DMS53 treated with DMSO at 0.1 percent for 48 hours (cell line): ENCODE measurements around the gene GRIN3B.
A peak's percentile ranks its signal among the peaks of the same experiment; 100 is the strongest.
"Not testable (repeated sequence)": the region's sequence is repeated elsewhere in the genome, so short reads cannot be mapped to it uniquely, and the experiment has no call there.

Source experiments
- DNase-seq: peaks from one replicate; lab custom pipeline; 2025; ENCODE audit not compliant: unreplicated experiment; lab: John Stamatoyannopoulos, UW

Gene GRIN3B

GRCh38 chr19:1018932-1019615 is 18.9 kb downstream of the GRIN3B start:
- DNase-seq, result no peak

DNA sequence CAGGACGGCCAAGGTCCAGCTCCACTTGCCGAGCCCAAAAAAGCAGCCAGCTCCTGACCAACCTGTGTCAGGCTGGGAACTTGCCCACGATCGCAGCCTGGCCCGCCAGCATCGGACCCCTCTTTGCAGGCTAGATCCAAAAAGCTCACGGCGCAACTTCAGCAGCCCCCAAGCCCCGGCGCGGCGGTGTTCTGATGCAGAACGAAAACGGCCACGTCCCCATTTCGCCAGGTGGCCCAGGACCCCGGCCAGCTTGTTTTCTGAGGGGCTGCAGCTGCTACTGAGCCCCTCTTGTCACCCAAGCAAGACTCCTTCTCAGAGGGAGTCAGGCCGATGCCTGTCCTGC is 19.4 kb downstream of the GRIN3B start:
- DNase-seq, result no peak

GRCh38 chr19:1019980-1020867 is 20.0 kb downstream of the GRIN3B start:
- DNase-seq, result no peak

DNA sequence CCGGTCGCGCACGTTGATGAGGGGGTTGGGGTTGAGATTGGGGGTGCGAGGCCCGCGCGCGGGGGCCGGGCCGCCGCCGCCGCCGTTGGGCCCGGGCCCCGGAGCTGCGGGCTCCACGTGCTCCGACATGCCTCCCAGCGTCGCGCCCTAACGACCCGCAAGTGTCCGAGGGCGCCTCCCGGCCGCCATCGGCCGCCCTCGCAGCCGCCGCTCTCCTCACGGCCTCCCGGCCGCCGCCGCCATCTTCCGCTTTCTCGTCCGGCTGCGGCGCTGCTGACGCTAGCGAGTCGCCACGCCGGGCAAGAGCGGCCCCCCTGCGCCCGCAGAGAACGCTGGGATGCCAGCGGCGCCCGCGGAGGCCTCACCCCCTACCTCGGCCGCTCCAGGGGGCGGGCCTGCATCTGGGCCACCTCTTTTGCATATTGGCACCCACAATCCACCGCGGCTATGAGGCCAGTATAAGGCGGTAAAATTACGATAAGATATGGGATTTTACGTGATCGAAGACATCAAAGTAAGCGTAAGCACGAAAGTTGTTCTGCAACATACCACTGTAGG is 20.7 kb downstream of the GRIN3B start, which contains the start of gene TMEM259:
TMEM259 (minus strand) TSS at position 256 of the 558 bp plus-strand sequence; CDS start at position 129, 127 bp downstream.
- DNase-seq, result peak; percentile 85

DNA sequence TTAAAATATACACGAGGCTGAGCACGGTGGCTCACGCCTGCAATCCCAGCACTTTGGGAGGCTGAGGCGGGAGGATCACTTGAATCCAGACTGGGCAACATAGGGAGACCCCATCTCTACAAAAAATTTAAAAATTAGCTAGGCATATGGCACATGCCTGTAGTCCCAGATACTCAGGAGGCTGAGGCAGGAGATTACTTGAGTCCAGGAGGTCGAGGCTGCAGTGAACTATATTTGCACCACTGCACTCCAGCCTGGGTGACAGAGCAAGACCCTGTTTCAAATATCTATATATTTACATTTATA is 23.6 kb downstream of the GRIN3B start:
- DNase-seq, result not testable (repeated sequence)

- not testable (repeated sequence) for DNase-seq
Measured at GRCh38 chr19:1025080-1025479, 24.9 kb downstream of the GRIN3B start.

DNA sequence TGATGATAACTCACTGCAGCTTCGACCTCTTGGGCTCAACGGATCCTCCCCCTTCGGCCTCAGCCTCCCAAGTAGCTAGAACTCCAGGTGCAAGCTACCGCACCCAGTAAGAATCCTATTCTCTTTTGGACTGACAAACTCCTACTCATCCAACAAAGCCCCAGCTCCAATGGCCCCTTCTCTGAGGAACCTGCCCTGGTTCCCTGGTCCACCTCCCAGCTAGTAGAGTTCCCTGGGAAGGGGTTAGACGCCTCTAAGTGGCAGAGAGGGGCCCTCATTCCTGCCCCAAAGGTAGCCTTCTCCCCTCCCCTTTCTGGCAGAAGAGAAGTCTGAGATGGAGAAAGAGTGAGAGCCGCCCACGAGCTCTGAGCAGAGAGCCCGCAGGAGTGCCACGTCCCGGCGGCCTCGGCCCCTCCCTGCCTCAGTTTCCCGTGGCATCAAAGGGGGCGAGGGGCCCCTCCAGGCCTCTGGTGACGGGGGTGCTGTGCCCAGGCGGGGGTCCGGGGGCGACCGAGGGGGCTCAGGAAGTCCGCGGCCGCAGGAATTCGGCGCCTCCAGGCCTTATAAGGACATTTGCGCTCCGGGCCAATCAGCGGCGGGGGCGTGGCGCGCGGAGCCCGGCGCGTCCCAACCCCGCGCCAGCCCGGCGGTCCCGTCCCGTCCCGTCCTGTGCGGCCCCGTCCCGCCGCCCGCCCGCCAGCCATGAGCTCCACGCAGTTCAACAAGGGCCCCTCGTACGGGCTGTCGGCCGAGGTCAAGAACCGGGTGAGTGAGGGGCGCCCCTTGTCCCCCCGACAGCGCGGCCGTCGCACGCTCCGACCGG is 26.0 kb downstream of the GRIN3B start, which contains the start of gene CNN2:
CNN2 (plus strand) TSS at position 649 of the 823 bp plus-strand sequence; CDS start at position 703, 54 bp downstream.
- peak; percentile 51 for DNase-seq

DNA sequence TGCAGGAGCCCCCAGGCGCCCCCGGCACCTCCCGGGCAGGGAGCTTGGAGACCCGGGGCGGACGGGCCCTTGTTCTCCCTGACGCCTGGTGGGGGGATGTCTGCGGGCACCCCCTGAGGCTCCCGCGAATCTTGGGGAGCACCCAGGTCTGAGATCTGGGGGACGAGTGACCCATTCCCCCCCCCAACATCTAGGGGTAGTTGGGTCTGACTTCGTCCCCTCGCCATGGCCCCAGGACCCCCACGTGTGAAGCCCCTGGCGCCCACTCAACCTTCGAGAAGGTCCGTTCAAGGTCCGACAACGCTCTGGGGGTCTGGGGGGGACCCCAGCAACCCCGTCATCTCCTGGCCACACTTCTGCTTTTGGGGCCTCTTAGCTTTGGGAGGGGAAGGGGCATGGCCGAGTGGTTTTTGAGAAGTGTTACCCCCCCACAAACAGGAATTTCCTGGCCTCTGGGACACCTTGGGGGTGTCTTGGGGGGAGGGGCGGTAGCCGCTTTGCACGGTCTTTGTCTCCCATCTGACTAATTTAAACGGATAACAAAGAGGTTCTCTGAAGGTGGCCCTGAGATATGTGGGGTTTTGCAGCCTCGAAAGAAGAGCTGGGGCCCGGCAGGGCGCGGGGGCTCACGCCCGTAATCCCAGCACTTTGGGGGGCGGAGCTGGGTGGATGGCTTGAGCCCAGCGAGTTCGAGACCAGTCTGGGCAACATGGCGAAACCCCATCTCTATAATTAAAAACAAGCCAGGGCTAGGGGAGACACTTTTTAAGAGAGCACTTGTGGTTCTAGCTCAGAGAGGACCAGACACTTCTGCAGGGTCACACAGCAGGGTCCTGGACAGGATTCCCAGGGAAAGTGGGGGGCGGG is 26.8 kb downstream of the GRIN3B start:
- DNase-seq, result no peak

DNA sequence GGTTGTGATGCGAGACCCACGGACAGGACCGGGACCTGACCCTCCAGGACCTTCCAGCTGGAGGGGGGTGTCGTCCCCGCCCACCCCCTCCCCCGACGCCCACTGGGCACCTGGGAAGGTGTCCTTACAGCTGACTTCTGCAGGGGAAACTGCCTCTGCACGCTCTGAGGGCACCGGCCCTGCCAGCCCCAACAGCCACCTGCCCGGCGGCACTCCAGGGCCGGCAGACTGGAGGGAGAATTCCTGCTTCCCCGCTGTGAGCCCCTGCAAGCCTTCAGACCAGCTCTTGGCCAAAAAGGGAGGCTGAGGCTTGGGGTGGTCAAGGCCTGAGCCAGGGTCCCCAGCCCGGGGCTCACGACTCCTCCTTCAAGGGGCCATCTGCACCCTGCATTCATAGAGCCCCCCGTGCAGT is 27.4 kb downstream of the GRIN3B start:
- peak; percentile 12 for DNase-seq

DNA sequence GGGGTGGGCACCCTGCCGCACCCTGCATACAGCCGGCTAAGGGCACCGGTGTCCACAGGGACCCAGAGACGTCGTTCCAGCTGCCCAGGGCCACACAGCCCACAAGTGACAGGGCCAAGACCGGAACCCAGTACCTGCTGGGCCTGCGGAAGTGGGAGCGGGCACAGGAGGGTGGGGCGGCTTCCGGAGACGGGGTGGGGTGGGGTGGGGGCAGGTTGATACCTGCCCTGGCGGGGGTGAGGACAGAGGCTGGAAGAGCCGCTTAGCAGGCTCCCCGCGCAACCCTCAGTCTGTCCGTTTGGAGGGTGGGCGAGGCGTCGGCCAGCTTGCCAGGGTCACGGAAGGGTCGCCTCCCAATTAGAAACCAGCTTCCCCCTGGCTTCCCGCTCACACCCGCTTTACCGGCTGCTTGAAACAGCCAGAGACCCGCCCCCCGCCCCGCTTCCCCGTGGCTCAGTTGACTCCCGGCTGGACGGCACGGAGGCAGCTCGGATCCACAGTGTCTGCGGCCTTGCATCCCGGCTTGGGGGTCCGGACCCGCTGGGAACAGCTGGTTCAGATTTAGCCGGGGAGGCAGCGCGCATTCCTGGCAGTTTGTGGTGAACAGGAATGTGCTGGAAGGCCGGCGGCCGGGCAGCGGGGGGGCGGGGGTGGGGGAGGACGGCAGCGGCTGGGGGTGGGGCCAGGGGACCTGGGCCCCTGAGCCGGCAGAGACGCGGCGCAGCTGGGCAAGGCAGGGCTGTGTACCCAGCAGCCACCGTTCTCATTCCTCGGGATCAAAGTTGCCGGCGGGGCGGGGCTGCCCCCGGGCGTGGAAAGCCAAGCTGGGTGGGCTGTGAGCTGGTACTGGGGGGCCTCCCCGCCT is 28.1 kb downstream of the GRIN3B start:
- peak; percentile 21 for DNase-seq

DNA sequence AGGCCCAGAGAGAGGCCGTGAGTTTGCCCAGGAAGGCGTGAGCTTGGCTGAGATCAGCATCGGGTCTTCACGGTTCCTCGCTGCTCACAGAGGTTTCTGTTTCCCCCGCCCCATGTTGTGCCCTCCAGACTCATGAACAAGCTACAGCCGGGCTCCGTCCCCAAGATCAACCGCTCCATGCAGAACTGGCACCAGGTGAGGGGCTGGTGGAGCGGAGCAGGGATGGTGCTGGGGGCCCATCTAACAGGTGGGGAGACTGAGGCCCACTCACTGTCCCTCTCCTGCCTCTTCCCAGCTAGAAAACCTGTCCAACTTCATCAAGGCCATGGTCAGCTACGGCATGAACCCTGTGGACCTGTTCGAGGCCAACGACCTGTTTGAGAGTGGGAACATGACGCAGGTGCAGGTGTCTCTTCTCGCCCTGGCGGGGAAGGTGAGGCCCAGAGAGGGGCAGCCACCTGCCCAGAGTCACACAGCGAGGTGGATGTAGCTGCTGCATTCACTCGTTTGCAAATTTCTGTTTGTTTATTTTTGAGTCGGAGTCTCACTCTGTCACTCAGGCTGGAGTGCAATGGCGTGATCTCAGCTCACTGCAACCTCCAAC is 32.1 kb downstream of the GRIN3B start:
- no peak for DNase-seq

- DNase-seq, result no peak
Measured at GRCh38 chr19:1035998-1036621, 35.9 kb downstream of the GRIN3B start.

DNA sequence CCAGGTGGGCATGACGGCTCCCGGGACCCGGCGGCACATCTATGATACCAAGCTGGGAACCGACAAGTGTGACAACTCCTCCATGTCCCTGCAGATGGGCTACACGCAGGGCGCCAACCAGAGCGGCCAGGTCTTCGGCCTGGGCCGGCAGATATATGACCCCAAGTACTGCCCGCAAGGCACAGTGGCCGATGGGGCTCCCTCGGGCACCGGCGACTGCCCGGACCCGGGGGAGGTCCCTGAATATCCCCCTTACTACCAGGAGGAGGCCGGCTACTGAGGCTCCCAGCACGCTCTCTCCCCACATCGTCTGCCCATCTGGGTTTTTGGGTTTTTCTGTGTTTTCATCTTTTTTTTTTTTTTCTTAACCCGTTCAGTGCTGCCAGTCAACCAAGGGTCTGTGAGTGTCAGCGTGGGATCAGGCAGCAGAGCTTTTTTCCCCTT is 37.4 kb downstream of the GRIN3B start:
- DNase-seq, result no peak

- DNase-seq, result no peak
Measured at GRCh38 chr19:1038978-1039645, 38.9 kb downstream of the GRIN3B start.

- peak; percentile 86 for DNase-seq
Measured at GRCh38 chr19:1039646-1040475, 39.6 kb downstream of the GRIN3B start, which contains the start of gene ABCA7. TSS of gene ABCA7 (plus strand) at chr19:1040107. CDS start at chr19:1041362, 1,255 bp downstream.

DNA sequence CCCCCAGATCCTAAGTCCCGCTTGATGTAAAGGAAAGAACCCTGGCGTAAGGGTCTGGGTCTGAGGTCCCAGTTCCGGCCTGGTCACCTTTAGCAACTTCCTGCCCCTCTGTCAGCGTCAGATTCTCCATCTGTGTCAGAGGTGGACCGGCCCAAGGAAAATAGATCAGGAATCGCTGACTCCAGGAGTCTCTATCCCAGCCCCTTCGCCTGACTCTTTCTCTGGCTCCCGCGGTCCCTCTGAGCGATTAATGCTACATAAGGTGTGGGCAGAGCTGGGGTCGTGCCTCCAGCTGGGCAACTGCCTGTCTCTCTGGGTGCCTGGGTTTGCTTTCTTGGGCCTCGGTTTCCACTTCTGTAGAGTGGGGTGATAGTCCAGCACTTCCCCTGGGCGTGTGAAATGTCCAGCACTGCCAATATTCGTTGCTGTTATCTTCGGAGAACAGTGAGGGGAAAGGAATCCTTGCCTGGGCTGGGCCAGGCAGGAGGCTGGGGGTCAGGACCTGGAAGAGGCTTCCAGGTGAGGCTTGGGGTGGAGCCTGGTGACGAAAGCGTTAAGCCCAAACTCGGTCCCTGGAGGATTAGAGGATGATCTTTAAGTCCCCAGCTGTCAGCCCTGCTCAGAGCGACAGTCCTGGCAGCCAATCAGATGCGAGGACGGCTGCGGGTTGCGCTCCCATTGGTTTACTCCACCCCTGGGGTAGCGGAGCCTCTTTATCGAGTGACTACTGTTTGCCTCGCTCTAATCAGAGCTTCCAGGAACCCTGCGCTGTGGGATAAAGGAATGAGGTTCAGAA is 40.5 kb downstream of the GRIN3B start:
- DNase-seq, result peak; percentile 70
